Measurements from ENCODE around the gene CISH.
A peak's percentile ranks its signal among the peaks of the same experiment; 100 is the strongest.

Gene CISH

DNA sequence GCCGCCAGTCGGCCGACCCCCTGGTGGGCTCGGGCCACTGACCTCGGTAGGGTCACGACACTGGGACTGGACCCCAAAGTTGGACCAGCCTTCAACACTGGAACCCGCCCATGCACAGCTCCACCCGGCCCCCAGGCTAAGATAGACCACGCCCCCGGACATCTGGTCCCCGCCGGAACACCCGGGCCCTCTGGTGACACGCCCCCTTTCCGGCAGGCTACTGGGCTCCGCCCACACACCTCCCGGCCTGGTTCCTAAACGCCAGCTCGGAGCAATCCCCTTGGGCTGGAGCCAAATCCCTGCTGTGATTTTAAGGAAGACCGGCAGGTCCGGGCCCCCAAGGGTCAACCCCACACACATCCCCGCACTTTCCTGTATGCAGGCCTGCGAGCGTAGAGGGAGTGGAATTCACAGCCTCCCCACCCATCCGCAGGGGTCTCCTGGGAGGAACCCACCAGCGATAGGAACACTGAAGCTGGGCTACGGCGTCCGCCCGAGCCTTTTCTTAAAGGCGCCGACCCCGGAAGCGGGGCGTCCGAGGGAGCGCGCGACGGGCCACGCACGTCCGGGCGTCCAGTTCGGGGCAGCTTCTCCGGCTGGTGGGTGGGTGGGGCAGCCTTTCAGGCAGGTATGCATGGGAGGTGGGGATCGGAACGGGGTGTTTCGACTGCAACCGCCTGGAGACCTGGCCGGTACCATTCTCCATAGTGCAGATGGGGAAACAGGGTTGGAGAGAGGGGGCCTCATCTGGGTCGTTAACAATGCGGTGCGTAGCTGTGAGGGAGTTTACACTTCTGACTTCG lies 42.4 kb downstream of the CISH start, which contains the start of gene HEMK1:
TSS of gene HEMK1 (plus strand) at position 576 of the 803 bp plus-strand sequence. CDS start 1,583 bp downstream, outside the sequence.
- DNase-seq: peak; percentile 93

DNA sequence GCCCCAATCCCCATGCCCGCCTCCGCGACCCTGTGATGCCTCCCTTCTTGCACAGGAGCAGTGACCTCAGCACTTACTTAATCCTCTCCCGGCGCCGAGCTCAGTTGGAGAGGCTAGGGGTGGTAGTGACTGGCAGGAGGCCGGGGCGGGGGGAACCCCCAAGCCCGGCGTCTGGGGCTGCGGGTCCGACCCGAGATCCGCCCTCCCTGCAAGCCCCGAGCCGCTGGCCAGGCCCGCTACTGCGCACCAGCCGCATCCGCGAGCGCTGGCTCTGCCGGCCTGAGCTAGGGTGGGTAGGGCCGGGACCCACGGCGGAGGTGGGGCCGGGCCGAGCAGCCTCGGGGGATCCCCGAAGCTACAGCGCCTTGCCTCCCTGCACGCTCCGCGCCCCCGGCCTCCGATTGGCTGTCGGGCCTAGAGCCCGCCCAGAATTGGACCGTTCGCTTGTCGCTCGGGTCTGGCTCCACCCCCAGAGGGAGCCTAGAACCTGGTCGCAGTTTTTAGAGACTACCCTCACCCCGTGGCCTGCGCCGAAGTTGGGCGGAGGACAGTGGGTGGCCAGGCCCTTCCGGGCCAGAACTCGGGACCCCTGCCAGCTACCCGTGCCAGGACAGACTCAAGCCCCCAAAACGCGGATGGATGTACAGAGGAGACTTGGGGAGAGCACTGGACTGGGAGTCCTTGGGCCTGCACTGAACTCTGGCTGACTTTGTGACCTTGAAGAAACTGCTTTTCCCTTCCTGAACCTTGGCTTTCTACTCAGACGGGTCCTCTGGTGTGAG lies 44.0 kb downstream of the CISH start, which contains the start of gene C3orf18:
TSS of gene C3orf18 (minus strand) at position 362 of the 782 bp plus-strand sequence. CDS start 2,048 bp downstream, outside the sequence.
- DNase-seq: peak; percentile 94

DNA sequence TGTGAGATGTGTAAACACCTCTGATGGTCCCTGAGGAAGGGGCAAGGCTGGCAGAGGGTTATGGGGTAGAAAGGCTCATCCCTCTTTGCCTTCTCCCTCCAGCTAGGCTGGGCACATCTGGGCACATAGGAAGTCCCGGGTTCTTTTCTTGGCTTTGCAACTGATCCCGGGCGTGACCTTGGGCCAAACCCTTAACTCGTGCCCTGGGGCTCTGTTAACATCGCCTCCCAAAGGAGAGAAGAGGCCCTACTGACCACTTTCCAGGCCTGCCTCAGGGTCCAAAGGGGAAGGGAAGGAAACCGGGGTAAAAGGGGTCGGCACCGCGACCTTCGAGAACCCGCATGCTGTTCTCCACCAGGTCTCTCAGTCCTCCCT lies 44.6 kb downstream of the CISH start:
- DNase-seq: no peak

DNA sequence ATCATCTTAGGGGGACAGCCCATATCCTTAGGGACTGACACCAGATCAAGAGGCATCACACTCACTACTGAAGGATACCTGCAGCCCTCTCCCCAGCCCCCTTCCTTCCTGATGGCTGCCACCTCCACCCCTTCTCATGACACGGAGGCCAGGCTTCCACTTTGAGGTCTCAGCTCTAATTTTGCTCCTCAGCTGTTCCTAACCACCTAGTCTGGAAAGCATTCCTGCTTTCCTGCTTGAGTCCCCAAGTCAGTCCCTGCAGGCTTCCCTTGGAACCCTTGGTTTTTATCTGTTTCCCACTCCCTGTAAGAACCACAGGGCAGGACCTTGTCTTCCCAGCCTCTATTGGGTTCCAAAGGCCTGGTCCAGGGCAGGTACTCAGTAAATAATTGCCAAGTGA lies 47.3 kb downstream of the CISH start:
- no peak for DNase-seq

DNA sequence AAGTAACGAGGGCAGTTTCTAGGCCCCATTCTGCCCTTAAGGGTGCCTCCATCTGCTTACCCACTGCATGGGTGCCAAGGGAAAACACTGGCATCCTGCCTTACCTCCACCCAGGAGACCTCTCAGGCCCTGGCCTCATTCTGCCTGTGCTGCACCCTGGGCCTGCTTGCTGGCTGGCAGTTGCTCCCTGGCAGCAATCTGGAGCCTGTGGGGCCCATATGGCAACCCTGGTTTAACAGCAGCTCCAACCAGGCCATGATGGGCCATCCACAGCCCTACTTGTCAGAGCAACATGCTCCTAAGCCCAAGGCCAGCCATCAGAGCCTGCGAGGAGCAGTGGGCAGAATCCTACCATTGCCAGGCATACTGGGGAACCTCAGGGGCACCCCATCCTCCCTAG lies 47.7 kb downstream of the CISH start:
- no peak for DNase-seq

DNA sequence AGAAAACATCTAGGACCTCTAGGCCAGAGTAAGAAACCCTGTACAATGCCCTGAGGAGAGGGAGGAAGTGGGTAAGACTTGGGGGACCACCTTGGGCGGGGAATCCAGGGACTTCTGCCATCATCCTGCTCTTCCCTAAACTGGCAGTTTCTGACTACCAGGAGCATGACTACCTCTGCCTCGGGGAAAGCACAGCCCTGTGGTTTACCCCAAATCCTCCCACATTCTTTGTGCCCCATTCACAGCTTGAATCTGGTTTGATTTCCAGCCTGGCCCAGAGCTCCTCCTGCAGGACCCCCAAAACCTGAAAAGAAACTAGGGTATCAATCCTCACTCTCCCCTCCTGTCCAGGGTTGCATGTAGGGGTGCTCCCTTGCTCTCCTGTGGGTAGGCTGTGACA lies 48.7 kb downstream of the CISH start:
- no peak for DNase-seq

DNA sequence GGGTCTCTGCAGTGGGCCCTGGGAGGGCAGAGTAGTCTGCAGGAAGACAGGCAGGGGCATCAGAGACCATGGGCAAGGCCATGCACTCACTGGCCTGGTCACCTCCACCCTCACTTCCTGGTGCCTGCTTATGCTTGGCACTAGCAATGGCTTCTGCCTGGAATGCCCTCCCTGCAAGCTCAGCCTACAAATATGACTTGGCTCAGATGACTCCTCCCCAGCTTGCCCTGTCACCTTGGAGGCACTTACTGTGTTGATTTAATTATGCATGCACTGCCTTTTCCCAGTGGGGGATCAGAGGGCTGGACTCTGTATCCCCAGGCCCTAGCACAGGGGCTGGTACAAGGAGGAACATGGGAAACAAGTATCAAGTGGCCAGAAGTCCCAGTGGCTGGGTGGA lies 51.9 kb downstream of the CISH start:
- no peak for DNase-seq

DNA sequence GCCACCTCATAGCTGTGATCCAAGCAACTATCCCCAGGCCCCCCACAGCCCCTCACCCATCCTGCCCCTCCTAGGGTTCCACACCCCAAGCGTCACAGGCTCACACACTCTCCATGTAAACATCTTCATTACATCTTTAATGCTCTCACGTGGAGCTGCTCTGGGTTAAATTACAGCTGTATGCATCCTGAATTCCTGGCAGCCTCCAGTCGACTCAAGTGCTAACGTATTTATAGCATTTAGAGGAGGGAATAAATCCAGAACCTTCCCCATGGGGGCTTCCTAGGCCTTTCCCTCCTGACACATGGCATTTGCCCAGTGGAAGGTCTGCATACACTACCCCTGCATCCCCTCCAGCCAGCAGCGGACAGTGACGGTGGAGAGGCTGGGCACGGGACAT lies 53.7 kb downstream of the CISH start:
- no peak for DNase-seq

DNA sequence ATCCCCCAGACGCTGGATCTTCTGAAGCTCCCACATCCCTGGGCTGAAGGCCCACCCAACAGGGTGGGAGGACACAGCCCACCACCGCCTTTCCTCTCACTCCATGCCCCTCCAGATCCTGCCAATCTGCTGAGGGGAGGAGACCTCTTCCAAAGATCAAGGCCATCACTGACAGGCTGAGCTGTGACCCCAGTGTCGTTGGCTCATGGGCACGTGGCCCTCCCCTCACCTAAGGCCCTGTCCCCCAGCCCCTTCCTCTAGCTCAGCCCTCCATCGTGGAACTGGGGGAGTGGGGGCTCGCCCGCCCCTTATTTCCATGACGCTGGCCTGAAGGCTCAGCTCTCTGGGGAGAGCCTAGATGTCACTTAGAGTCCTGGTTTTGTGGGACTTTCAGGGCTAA lies 54.5 kb downstream of the CISH start:
- no peak for DNase-seq

Data from activated gamma-delta T cell treated with Interleukin-2 at 50 U/mL for 16 hours (primary cell).